ENCODE measurements around the gene MNAT1.
"Not testable (repeated sequence)": the region's sequence is repeated elsewhere in the genome, so short reads cannot be mapped to it uniquely, and the experiment has no call there.

Gene MNAT1

DNA sequence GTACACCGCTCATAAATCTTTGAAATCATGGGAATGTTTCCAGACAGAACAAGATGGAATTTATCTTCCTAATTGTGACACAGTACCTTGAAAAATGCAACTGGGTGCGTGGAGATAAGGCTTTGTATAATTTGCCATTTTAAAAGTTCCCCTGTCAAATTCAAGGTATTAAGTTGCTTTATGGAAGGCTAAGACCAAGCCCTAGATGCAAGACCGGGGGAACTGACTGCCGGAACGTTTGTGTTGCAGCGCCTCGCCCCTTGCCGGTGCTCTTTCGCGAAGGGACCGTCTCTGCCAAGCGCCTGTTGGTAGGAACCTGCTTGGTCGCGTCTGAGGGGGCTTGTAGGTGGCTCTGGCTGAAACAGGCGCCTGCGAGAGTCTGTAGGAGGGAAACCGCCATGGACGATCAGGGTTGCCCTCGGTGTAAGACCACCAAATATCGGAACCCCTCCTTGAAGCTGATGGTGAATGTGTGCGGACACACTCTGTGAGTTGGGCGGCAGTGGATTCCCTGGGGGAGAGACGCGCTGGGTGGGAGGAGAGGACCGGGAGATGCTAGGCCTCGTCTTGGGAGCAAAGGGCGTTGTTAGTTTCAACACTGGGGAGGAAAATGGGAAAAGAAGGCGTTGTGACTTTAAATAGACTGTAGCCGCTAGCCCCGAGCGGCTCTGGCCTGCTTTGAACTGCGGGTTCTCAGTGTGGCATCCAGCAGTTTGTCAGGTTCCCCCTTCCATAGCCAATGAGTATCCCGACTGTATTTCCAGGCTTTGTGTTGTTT is at the start of gene MNAT1:
MNAT1 (plus strand) TSS at position 297 of the 778 bp plus-strand sequence; CDS start at position 399, 102 bp downstream.
- DNase-seq, result peak; percentile 68

- DNase-seq, result no peak
Measured at GRCh38 chr14:60686865-60687264, 47.7 kb upstream of the MNAT1 start.

- no peak for DNase-seq
Measured at GRCh38 chr14:60691383-60692113, 43.0 kb upstream of the MNAT1 start.

GRCh38 chr14:60695327-60695726 is 39.2 kb upstream of the MNAT1 start:
- no peak for DNase-seq

DNA sequence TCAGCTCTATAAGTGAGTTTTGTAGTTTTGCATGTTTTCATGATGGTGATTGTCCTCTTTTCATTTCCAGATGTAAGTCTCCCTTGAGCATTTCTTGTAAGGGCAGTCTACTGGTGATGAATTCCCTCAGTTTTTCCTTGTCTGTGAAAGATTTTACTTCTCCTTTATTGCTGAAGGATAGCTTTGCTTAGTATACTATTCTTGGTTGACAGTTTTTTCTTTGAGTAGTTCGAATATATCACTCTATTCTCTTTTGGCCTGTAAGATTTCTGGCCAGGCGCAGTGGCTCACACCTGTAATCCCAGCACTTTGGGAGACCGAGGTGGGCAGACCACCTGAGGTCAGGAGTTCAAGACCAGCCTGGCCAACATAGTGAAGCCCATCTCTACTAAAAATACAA is 34.0 kb upstream of the MNAT1 start:
- no peak for DNase-seq

GRCh38 chr14:60705100-60705499 is 29.5 kb upstream of the MNAT1 start:
- DNase-seq, result no peak

- DNase-seq, result no peak
Measured at GRCh38 chr14:60707858-60708257, 26.7 kb upstream of the MNAT1 start.

DNA sequence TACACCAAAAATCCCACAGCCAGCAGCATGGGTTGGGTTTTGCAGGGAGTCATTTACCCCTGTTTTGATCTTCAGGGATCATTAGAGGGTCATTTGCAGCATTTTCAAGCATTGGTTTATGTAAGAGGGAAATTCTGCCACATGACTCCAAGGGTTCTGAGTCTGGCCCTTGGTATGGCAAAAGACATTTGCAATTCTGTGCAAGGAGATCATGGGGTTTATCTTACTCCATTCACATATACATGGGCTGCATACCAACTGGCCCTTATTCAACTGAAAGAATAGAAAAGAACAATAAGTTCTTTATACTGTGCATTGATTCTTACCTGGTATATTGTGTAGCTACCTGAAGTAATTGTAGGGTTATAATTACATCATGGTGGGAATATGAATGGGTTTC is 24.1 kb upstream of the MNAT1 start:
- DNase-seq, result no peak

- DNase-seq, result no peak
Measured at GRCh38 chr14:60713513-60713912, 21.0 kb upstream of the MNAT1 start.

GRCh38 chr14:60720391-60720790 is 14.2 kb upstream of the MNAT1 start:
- DNase-seq, result no peak

DNA sequence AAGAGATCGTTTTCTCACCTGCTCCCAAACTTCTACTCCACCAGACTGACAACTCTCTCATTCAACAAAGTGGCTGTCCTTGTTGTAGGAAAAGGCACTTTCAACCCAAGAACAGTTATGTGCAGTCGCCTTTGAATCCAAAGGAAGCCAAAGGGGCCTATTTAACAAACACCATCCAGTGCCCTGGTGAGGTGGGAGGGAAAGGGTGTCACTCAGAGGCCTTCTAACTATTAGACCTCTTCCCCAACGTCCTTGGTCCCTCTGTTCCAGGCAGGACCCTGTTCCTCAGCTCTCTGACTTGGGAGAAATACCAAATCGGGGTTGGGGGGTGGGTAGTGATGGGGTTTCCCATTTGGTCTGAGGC is 13.6 kb upstream of the MNAT1 start:
- no peak for DNase-seq

GRCh38 chr14:60721326-60722106 is 13.0 kb upstream of the MNAT1 start:
- DNase-seq, result no peak

DNA sequence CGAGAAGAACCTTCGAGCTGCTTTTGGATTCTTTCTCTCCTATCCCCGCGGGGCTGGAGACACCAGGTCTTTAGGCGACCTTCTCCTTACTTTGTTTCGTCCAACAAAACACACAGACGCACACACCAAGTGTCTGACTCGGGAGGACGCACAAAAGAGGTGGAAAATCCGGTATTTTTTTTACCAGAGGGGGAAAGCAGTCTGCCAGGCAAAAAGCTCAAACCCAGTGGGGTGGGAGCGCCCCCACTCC is 12.5 kb upstream of the MNAT1 start:
- no peak for DNase-seq

GRCh38 chr14:60722357-60723115 is 12.0 kb upstream of the MNAT1 start:
- peak; percentile 27 for DNase-seq

DNA sequence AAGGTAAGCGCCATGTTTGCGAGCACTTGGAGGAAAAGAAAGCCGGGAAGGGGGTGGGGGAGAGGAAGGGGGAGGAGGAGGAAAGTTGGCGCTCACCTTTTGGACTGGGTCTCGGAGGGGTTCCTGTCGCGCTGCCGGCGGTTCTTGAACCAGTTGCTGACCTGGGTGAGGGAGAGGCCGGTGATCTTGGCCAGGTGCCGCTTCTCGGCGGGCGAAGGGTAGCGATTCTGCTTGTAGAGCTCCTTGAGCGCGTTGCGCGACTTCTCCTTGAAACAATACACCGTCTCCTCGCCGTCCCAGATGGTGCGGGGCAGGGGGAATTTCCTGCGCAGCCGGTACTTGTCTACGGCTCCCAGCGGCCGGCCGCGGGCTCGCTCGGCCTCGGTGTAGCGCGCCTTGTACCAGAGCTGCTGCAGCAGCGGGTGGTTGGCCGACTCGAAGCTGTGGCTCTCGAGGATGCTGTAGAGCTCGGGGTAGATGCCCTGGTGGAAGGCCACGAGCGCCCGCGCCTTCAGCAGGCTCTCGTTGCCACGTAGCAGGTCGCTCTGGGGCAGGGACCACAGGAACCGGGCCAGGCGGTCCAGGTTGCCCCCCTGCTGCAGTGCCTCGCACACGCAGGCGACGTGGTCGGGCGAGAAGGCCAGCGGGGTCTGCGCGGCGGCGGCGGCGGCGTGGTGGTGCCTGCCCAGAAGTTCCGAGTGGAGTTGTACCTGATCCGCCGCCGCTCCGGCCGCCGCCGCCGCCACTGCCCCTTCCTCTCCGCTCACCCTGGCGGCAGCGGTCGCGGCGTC is 11.2 kb upstream of the MNAT1 start:
- DNase-seq, result peak; percentile 42

- DNase-seq, result peak; percentile 89
Measured at GRCh38 chr14:60723907-60724618, 10.5 kb upstream of the MNAT1 start, which contains the start of gene SIX4. Gene SIX4, minus strand, starts transcription at chr14:60724351. Its CDS starts 277 bp downstream, at chr14:60724074.

- not testable (repeated sequence) for DNase-seq
Measured at GRCh38 chr14:60731291-60731690, 3.3 kb upstream of the MNAT1 start.

GRCh38 chr14:60732840-60733483 is 1.6 kb upstream of the MNAT1 start:
- no peak for DNase-seq

- no peak for DNase-seq
Measured at GRCh38 chr14:60735416-60735815, 855 bp downstream of the MNAT1 start.

- DNase-seq, result no peak
Measured at GRCh38 chr14:60736494-60736893, 1.9 kb downstream of the MNAT1 start.

All from DMS 273 treated with DMSO at 0.1 percent for 48 hours (cell line).